DND-41 (cell line): Measurements from ENCODE around the gene CLOCK.

ENCODE experiments used
- ATAC-seq: fragments of 200-7000 bp; cut with Tn5 transposase; 3 replicates; pipeline ENCODE4 v1.9.1; 2021; ENCODE audit warnings: low read depth; ENCODE audit not compliant: insufficient read depth
- DNase-seq: peaks from one replicate; pipeline ENCODE4 v3.0.0-alpha.2; 2020
- H2AFZ ChIP-seq: 2 replicates; pipeline ENCODE4 v1.6.0; 2012; ENCODE audit warnings: low read depth, low read length
- H3K27ac ChIP-seq: 2 replicates; pipeline ENCODE4 v1.5.1; 2012; ENCODE audit warnings: low read length, inconsistent platforms
- H3K27me3 ChIP-seq: fragments of 200-600 bp; sonication (generic); 2 replicates; pipeline ENCODE4 v1.6.0; 2012; ENCODE audit warnings: low read length, mild to moderate bottlenecking, inconsistent platforms; ENCODE audit not compliant: insufficient read depth, poor library complexity
- H3K36me3 ChIP-seq: 2 replicates; pipeline ENCODE4 v1.5.1; 2012; ENCODE audit warnings: low read length, inconsistent platforms; ENCODE audit not compliant: insufficient read depth
- H3K4me1 ChIP-seq: 2 replicates; pipeline ENCODE4 v1.5.1; 2012; ENCODE audit warnings: mild to moderate bottlenecking, low read length; ENCODE audit not compliant: insufficient read depth
- H3K4me2 ChIP-seq: 2 replicates; pipeline ENCODE4 v1.6.0; 2012; ENCODE audit warnings: mild to moderate bottlenecking, moderate library complexity, low read length, inconsistent platforms; ENCODE audit not compliant: insufficient read depth
- H3K4me3 ChIP-seq, 2 experiments: fragments of 200-600 bp in 1 of 2; shearing (Covaris generic) in 1 of 2; 2 replicates each; pipeline ENCODE4 v1.5.1; 2012 to 2016; ENCODE audit warnings: inconsistent platforms in 2 of 2, low read length in 2 of 2, mild to moderate bottlenecking in 2 of 2, low read depth in 1 of 2, moderate library complexity in 1 of 2
- H3K79me2 ChIP-seq: 2 replicates; pipeline ENCODE4 v1.6.0; 2012; ENCODE audit warnings: low read length, inconsistent platforms; ENCODE audit not compliant: insufficient read depth
- H3K9ac ChIP-seq: 2 replicates; pipeline ENCODE4 v1.6.0; 2012; ENCODE audit warnings: low read depth, mild to moderate bottlenecking, inconsistent platforms, low read length, moderate library complexity
- H3K9me3 ChIP-seq: 2 replicates; pipeline ENCODE4 v1.5.1; 2012; ENCODE audit warnings: low read length, moderate library complexity, mild to moderate bottlenecking, inconsistent platforms; ENCODE audit not compliant: insufficient read depth, severe bottlenecking
- H4K20me1 ChIP-seq: 2 replicates; pipeline ENCODE4 v1.6.0; 2012; ENCODE audit warnings: low read length; ENCODE audit not compliant: insufficient read depth
- CTCF ChIP-seq: IDR thresholded peaks from 2 replicates; pipeline ENCODE4 v1.5.1; 2012; ENCODE audit warnings: borderline replicate concordance, low read length, moderate library complexity, mild to moderate bottlenecking; ENCODE audit not compliant: poor library complexity, severe bottlenecking; ENCODE audit errors: extremely low read depth
- EZH2 ChIP-seq: IDR thresholded peaks from 3 replicates; pipeline ENCODE4 v1.6.1; 2012; ENCODE audit warnings: borderline replicate concordance, low read depth, mild to moderate bottlenecking, moderate library complexity, low read length, inconsistent platforms; ENCODE audit not compliant: severe bottlenecking

The CLOCK gene

DNA sequence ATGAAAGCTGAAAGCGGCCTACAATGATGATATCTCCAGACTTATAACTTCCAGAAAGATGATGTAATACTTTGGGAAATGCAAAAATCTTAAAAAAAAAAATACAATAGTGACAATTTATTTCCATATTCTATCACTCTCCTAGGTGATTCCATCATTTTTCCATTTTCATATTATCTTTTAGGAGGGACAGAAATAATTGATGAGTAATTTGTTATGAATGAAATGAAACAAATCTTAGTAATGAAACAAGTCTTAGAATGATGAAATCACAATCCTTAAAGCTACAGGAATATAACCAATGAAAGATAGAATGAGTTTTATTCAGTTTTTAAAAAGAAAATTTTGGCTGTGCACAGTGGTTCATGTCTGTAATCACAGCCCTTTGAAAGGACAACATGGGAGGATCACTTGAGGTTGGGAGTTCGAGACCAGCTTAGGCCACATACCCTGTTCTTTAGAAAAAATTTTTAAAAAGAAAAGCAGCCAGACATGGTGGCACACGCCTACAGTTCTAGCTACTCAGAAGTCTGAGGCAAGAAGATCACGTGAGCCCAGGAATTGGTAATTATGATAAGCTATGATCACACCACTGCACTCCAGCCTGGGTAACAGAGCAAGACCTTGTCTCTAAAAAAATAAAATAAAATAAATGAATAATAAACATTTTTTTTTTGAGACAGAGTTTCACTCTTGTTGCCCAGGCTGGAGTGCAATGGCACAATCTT lies 21.7 kb downstream of the CLOCK start:
- H3K27ac ChIP-seq: no peak overlapping the region
- TF ChIP-seq CTCF (no peak), EZH2 (no peak)
- peaks cover under 1% of the 10 kb centered on the region for H3K9me3 ChIP-seq
- H2AFZ ChIP-seq: no peak overlapping the region
- H4K20me1 ChIP-seq: peaks cover 2% of the 10 kb centered on the region; the same call in 1 of the 2 replicates
- no peak overlapping the region for H3K4me3 ChIP-seq
- no peak for ATAC-seq
- no peak overlapping the region for H3K9ac ChIP-seq
- H3K79me2 ChIP-seq: peaks cover 61% of the 10 kb centered on the region
- no peak overlapping the region for H3K4me2 ChIP-seq
- H3K4me1 ChIP-seq: no peaks in the 10 kb centered on the region
- DNase-seq: no peak
- H3K36me3 ChIP-seq: no peaks in the 10 kb centered on the region
- no peaks in the 10 kb centered on the region for H3K27me3 ChIP-seq

- no peaks in the 10 kb centered on the region for H3K27me3 ChIP-seq
- peaks cover 2% of the 10 kb centered on the region; the same call in 1 of the 2 replicates for H4K20me1 ChIP-seq
- H3K79me2 ChIP-seq: peaks cover 37% of the 10 kb centered on the region
- TF ChIP-seq CTCF (no peak), EZH2 (no peak)
- no peak overlapping the region for H2AFZ ChIP-seq
- no peak for DNase-seq
- H3K4me2 ChIP-seq: no peak overlapping the region
- ATAC-seq: no peak
- no peaks in the 10 kb centered on the region for H3K4me1 ChIP-seq
- no peak overlapping the region for H3K4me3 ChIP-seq
- no peaks in the 10 kb centered on the region for H3K36me3 ChIP-seq
- H3K9ac ChIP-seq: no peak overlapping the region
- no peak overlapping the region for H3K27ac ChIP-seq
- H3K9me3 ChIP-seq: no peaks in the 10 kb centered on the region
Measured at GRCh38 chr4:55518442-55518841, 28.3 kb downstream of the CLOCK start.

DNA sequence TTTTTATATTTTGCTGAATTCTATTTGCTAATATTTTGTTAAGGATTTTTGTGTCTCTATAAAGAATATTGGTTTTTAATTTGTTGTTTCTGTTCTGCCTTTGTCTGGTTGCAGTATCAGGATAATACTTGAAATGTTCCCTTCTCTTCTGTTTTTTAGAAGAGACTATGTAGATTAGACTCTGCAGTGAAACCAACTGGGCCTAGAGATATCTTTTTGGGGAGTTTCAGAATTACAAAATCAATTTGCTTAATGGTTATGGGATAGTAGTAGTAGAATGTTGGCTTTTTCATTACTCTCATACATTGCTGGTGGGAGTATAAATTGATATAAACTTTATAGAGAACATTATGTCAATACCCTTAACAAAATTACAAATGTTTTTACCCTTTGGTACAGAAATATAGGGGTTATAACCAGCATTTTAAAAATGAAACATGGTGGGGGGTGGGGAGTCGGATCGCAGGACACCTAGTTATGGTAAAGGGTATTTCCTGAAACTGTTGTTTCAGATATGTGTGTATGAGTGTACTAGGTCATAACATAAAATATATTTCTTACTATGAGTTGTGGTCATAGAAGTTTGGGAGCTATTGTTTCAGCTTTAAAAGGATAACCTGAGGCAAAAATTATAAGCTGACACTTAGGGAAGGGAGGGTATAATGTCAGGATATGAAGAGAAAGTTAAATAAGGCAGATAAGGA lies 29.0 kb downstream of the CLOCK start:
- Histone ChIP-seq H3K4me1 (no peaks in the 10 kb centered on the region), H3K27me3 (no peaks in the 10 kb centered on the region), H3K27ac (no peak overlapping the region), H3K9me3 (no peaks in the 10 kb centered on the region), H3K36me3 (no peaks in the 10 kb centered on the region), H3K4me3 (no peak overlapping the region), H4K20me1 (peaks cover 2% of the 10 kb centered on the region; the same call in 1 of the 2 replicates), H3K4me2 (no peak overlapping the region), H3K79me2 (peaks cover 31% of the 10 kb centered on the region), H3K9ac (no peak overlapping the region), H2AFZ (no peak overlapping the region)
- DNase-seq (no peak), ATAC-seq (no peak)
- TF ChIP-seq EZH2: no peak
- no peak for TF ChIP-seq CTCF
